ENCODE measurements around the gene PPP1R14C.

- TF ChIP-seq, protein P1, sequence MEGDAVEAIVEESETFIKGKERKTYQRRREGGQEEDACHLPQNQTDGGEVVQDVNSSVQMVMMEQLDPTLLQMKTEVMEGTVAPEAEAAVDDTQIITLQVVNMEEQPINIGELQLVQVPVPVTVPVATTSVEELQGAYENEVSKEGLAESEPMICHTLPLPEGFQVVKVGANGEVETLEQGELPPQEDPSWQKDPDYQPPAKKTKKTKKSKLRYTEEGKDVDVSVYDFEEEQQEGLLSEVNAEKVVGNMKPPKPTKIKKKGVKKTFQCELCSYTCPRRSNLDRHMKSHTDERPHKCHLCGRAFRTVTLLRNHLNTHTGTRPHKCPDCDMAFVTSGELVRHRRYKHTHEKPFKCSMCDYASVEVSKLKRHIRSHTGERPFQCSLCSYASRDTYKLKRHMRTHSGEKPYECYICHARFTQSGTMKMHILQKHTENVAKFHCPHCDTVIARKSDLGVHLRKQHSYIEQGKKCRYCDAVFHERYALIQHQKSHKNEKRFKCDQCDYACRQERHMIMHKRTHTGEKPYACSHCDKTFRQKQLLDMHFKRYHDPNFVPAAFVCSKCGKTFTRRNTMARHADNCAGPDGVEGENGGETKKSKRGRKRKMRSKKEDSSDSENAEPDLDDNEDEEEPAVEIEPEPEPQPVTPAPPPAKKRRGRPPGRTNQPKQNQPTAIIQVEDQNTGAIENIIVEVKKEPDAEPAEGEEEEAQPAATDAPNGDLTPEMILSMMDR (IDR thresholded peaks at IDR 0.05), result no peak
- no peak for TF ChIP-seq POLR2A (IDR thresholded peaks at IDR 0.05)
Observed at GRCh38 chr6:150129616-150130505, 13.0 kb upstream of the PPP1R14C start.

All from body of pancreas (tissue), 4 donors.